GM12875 (cell line): Measurements from ENCODE around the gene LMO2.
A peak's percentile ranks its signal among the peaks of the same experiment; 100 is the strongest.

ENCODE experiments used
- H3K4me3 ChIP-seq: one replicate; pipeline ENCODE4 v1.5.1; 2011; ENCODE audit warnings: low read depth, low read length, control low read depth
- CTCF ChIP-seq: IDR thresholded peaks from 2 replicates; pipeline ENCODE4 v1.5.1; 2011; ENCODE audit warnings: low read depth, mild to moderate bottlenecking, control low read depth, inconsistent platforms, low read length, moderate library complexity, borderline replicate concordance; ENCODE audit not compliant: insufficient read depth

LMO2 gene

GRCh38 chr11:33895752-33896137, 3.9 kb upstream of the LMO2 start:
- no peak for TF ChIP-seq CTCF
- no peak overlapping the region for H3K4me3 ChIP-seq

- H3K4me3 ChIP-seq = peak overlapping the region; percentile 51
- no peak for TF ChIP-seq CTCF
Measured at GRCh38 chr11:33894398-33894746, 2.5 kb upstream of the LMO2 start.

- no peak for TF ChIP-seq CTCF
- H3K4me3 ChIP-seq = peak overlapping the region; percentile 51
Measured at GRCh38 chr11:33893711-33894397, 2.0 kb upstream of the LMO2 start.

GRCh38 chr11:33892906-33893594, 1.2 kb upstream of the LMO2 start:
- TF ChIP-seq CTCF = no peak
- H3K4me3 ChIP-seq = no peak overlapping the region

GRCh38 chr11:33889821-33890378, 2.0 kb downstream of the LMO2 start:
- H3K4me3 ChIP-seq = no peak overlapping the region
- TF ChIP-seq CTCF = no peak

- no peak overlapping the region for H3K4me3 ChIP-seq
- no peak for TF ChIP-seq CTCF
Measured at GRCh38 chr11:33889296-33889695, 2.6 kb downstream of the LMO2 start.

- TF ChIP-seq CTCF = no peak
- no peak overlapping the region for H3K4me3 ChIP-seq
Measured at GRCh38 chr11:33887886-33888285, 4.0 kb downstream of the LMO2 start.
